CD4-positive, CD25-positive, alpha-beta regulatory T cell (primary cell): ENCODE data around the gene CCSER2. TPM values are rescaled to one million over a fixed set of nuclear protein-coding genes. Genes with fewer than 3 reads are reported as not detected.
"Not testable (repeated sequence)": the region's sequence is repeated elsewhere in the genome, so short reads cannot be mapped to it uniquely, and the experiment has no call there.

Experiments used
- ATAC-seq, 2 donors: fragments of 150-1000 bp; cut with Tn5 transposase; one replicate each; pipeline ENCODE4 v1.10.0; 2021; ENCODE audit warnings: low read depth in 2 of 2, moderate number of reproducible peaks in 2 of 2, moderate library complexity in 1 of 2
- DNase-seq, 3 donors: peaks; one replicate each; pipeline versions ENCODE4 v3.0.0 to v3.0.0-alpha.2; 2012 to 2022; ENCODE audit warnings: mixed read lengths in 1 of 3
- H3K27ac ChIP-seq: one replicate; pipeline ENCODE4 v1.7.0; 2013; ENCODE audit warnings: mild to moderate bottlenecking, low read length; ENCODE audit not compliant: insufficient read depth, poor library complexity, severe bottlenecking
- H3K27me3 ChIP-seq: one replicate; pipeline ENCODE4 v1.7.0; 2013; ENCODE audit warnings: low read length; ENCODE audit not compliant: control insufficient read depth, insufficient read depth
- H3K36me3 ChIP-seq: one replicate; pipeline ENCODE4 v1.7.0; 2013; ENCODE audit warnings: mild to moderate bottlenecking, low read length, moderate library complexity; ENCODE audit not compliant: control insufficient read depth, insufficient read depth
- H3K4me1 ChIP-seq: 2 replicates; pipeline ENCODE4 v1.7.0; 2013; ENCODE audit warnings: mild to moderate bottlenecking, low read length; ENCODE audit not compliant: insufficient read depth, control insufficient read depth, poor library complexity, severe bottlenecking
- H3K4me3 ChIP-seq: one replicate; pipeline ENCODE4 v1.7.0; 2013; ENCODE audit warnings: low read depth, mild to moderate bottlenecking, low read length, moderate library complexity
- H3K9me3 ChIP-seq, 2 experiments: 1 replicate in 1 of 2; 2 replicates in 1 of 2; pipeline ENCODE4 v1.7.0; 2013; ENCODE audit warnings: low read length in 2 of 2, mild to moderate bottlenecking in 1 of 2, moderate library complexity in 1 of 2; ENCODE audit not compliant: control insufficient read depth in 2 of 2
- H3K27ac Mint-ChIP-seq, 3 donors: one replicate each; pipeline ENCODE4 v1.8.0; 2020 to 2022; ENCODE audit warnings: mild to moderate bottlenecking in 3 of 3, mixed read lengths in 3 of 3, moderate library complexity in 2 of 3
- H3K27me3 Mint-ChIP-seq: one replicate; pipeline ENCODE4 v1.8.0; 2022; ENCODE audit warnings: mild to moderate bottlenecking, mixed read lengths
- H3K36me3 Mint-ChIP-seq: one replicate; pipeline ENCODE4 v1.8.0; 2020; ENCODE audit warnings: mixed read lengths
- H3K4me1 Mint-ChIP-seq, 4 donors: one replicate each; pipeline ENCODE4 v1.8.0; 2020 to 2022; ENCODE audit warnings: mixed read lengths in 4 of 4, mild to moderate bottlenecking in 1 of 4
- H3K4me3 Mint-ChIP-seq, 4 donors: one replicate each; pipeline ENCODE4 v1.8.0; 2020 to 2022; ENCODE audit warnings: mild to moderate bottlenecking in 4 of 4, mixed read lengths in 4 of 4, moderate library complexity in 3 of 4
- H3K9me3 Mint-ChIP-seq, 7 donors: one replicate each; pipeline ENCODE4 v1.8.0; 2020 to 2022; ENCODE audit warnings: mixed read lengths in 7 of 7, mild to moderate bottlenecking in 3 of 7, moderate library complexity in 2 of 7
- polyA plus RNA-seq, 4 donors: library from polyadenylated mRNA; unstranded; fragments of 300-500 nt; fragmentation: Illumina TruSeq; gene quantifications; one replicate each; pipeline ENCODE4 v1.2.3, GENCODE V29; 2021
- total RNA-seq: library from RNA; stranded (reverse); gene quantifications from one replicate; pipeline ENCODE4 v1.2.3, GENCODE V29; 2022

Gene CCSER2
- total and polyA plus RNA-seq, 5 donors from 2014 or later = 45.7 to 110 (median 73.8) TPM

DNA sequence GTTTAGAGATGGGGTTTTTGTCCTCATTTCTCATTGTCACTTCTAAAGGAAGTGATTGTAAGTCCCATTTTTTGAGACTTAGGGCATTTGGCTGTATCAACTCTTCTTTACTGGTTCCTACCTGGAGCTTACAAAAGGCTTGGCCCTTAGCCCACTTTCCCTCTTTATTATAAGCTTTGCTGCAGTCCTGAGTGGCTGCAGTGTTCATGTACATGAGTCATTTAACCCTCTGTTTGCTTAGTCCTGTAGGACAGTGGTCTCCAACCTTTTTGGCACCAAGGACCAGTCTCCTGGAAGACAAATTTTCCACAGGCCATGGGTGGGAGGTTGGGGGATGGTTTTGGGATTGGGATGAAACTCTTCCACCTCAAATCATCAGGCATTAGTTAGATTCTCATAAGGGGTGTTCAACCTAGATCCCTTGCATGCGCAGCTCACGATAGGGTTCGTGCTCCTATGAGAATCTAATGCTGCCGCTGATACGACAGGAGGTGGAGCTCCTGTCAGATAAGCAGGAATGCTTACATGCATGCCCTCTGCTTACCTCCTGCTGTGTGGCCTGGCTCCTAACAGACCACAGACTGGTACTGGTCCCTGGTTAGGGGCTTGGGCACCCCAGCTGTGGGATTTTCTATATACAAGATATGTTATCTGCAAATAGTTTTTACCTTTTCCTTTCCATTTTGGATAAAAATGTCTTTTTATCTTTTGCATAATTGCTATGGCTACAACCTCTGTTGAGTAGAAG, 99.7 kb downstream of the CCSER2 start:
- no peak for DNase-seq
- Histone ChIP-seq H3K4me1 (peaks cover 8% of the 10 kb centered on the region), H3K36me3 (peaks cover 20% of the 10 kb centered on the region), H3K27ac (no peak overlapping the region), H3K9me3 (no peaks in the 10 kb centered on the region), H3K27me3 (no peaks in the 10 kb centered on the region), H3K4me3 (no peak overlapping the region)
- peaks cover 0 to under 1% (median 0%) of the 10 kb centered on the region in 7 donors for H3K9me3 Mint-ChIP-seq
- H3K27me3 Mint-ChIP-seq = no peaks in the 10 kb centered on the region
- H3K27ac Mint-ChIP-seq = peak overlapping the region in 1 of 3 donors; percentile 0
- peaks cover 29 to 50% (median 39%) of the 10 kb centered on the region in 4 donors for H3K4me1 Mint-ChIP-seq
- H3K4me3 Mint-ChIP-seq = no peak overlapping the region
- ATAC-seq = no peak
- H3K36me3 Mint-ChIP-seq = peaks cover 16% of the 10 kb centered on the region

DNA sequence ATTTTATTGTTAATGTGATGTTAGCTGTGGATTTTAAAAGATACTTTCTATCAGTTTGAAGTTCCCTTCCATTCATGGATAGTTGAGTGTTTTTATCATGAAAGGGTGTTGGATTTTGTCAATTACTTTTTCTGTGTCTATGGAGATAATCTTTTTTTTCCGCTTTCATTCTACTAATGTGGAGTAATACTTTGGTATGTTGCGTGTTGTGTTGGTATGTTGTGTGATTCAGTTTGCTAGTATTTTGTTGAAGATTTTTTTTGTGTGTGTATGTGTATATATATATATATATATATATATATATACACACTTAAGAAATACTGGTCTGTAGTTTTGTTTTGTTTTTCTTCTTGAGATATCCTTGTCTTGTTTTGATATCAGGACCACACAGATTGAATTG, 100.3 kb downstream of the CCSER2 start:
- no peaks in the 10 kb centered on the region for H3K27me3 Mint-ChIP-seq
- ATAC-seq (no peak), DNase-seq (no peak)
- Histone ChIP-seq H3K4me1 (peaks cover 8% of the 10 kb centered on the region), H3K9me3 (no peaks in the 10 kb centered on the region), H3K27me3 (no peaks in the 10 kb centered on the region), H3K4me3 (no peak overlapping the region), H3K36me3 (peaks cover 14% of the 10 kb centered on the region), H3K27ac (no peak overlapping the region)
- H3K27ac Mint-ChIP-seq = no peak overlapping the region
- H3K36me3 Mint-ChIP-seq = peaks cover 15% of the 10 kb centered on the region
- H3K4me3 Mint-ChIP-seq = no peak overlapping the region
- H3K4me1 Mint-ChIP-seq = peaks cover 28 to 51% (median 38%) of the 10 kb centered on the region in 4 donors
- H3K9me3 Mint-ChIP-seq = no peaks in the 10 kb centered on the region

GRCh38 chr10:84429926-84430520, 101.6 kb downstream of the CCSER2 start:
- Histone ChIP-seq H3K9me3 (no peaks in the 10 kb centered on the region), H3K36me3 (peaks cover 12% of the 10 kb centered on the region), H3K4me1 (peaks cover 2% of the 10 kb centered on the region), H3K4me3 (no peak overlapping the region), H3K27ac (no peak overlapping the region), H3K27me3 (no peaks in the 10 kb centered on the region)
- Mint-ChIP-seq H3K4me1 (peaks cover 22 to 44% (median 36%) of the 10 kb centered on the region in 4 donors), H3K27me3 (no peaks in the 10 kb centered on the region), H3K4me3 (no peak overlapping the region), H3K27ac (no peak overlapping the region), H3K9me3 (no peaks in the 10 kb centered on the region), H3K36me3 (peaks cover 12% of the 10 kb centered on the region)
- peak; percentile 85 to 89 for ATAC-seq
- DNase-seq = peak; percentile 52 to 80 (median 64)

GRCh38 chr10:84432891-84433290, 104.5 kb downstream of the CCSER2 start:
- Histone ChIP-seq H3K4me3 (no peak overlapping the region), H3K36me3 (peaks cover 4% of the 10 kb centered on the region), H3K27ac (no peak overlapping the region), H3K27me3 (no peaks in the 10 kb centered on the region), H3K4me1 (no peaks in the 10 kb centered on the region), H3K9me3 (no peaks in the 10 kb centered on the region)
- Mint-ChIP-seq H3K4me1 (peaks cover 28 to 40% (median 36%) of the 10 kb centered on the region in 4 donors), H3K27me3 (no peaks in the 10 kb centered on the region), H3K9me3 (peaks cover 0 to 1% (median 0%) of the 10 kb centered on the region in 7 donors), H3K27ac (no peak overlapping the region), H3K36me3 (peaks cover 14% of the 10 kb centered on the region), H3K4me3 (no peak overlapping the region)
- no peak for ATAC-seq
- DNase-seq = no peak

DNA sequence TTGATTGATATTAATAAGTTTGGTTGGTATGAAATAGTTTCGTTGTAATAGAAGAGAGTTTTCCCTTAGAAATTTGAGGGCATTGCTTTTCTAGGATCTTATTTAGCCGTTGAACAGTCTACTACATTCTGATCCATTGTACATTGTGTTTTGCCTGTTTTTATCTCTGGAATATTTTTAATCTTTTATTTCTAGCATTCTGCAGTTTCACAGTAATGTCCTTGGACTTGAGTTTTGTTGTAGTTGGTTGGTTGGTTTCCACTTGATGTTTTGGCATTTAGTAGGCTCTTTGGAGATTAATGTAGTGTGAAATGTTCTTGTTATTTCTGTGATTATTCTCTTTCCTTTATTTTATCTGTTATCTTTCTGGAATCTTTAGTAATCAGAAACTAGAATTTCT, 112.4 kb downstream of the CCSER2 start:
- Histone ChIP-seq H3K36me3 (peaks cover 30% of the 10 kb centered on the region), H3K4me1 (no peaks in the 10 kb centered on the region), H3K4me3 (no peak overlapping the region), H3K9me3 (no peaks in the 10 kb centered on the region), H3K27ac (no peak overlapping the region), H3K27me3 (no peaks in the 10 kb centered on the region)
- Mint-ChIP-seq H3K36me3 (peaks cover 36% of the 10 kb centered on the region), H3K4me1 (peaks cover under 1 to 20% (median 9%) of the 10 kb centered on the region in 4 donors), H3K27ac (no peak overlapping the region), H3K9me3 (peaks cover 0 to 6% (median 1%) of the 10 kb centered on the region in 7 donors), H3K27me3 (no peaks in the 10 kb centered on the region), H3K4me3 (no peak overlapping the region)
- ATAC-seq = no peak
- no peak for DNase-seq

DNA sequence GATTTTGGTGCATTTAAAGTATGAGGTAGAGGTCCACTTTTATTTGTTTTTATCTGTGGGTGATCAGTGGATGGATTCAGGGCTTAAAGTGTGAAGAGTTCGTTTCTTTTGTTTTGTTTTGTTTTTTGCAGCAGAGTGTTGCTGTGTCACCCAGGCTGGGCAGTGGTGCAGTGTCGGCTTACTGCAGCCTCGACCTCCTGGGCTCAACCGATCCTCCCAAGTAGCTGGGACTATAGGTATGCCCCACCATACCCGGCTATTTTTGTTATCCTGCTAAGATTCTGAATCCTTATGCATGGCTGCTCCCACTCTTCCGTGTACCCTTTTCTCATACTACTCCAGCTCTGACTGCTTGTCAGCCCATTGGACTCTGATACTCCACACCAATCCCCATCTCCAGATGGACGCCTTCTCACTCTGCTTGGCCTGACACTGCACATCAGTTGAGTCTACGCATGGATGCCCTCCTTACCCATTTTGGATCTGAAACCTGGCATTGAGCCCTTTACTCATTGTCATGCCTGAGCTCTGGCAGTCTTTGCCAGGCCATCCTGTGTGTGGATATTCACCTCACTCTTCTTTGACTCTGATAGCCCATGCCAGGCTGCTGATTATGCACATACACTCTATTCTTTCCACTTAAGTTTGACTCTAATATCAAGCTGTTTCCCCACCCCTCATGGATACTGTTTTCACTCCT, 119.5 kb downstream of the CCSER2 start:
- no peaks in the 10 kb centered on the region for H3K27me3 Mint-ChIP-seq
- no peak overlapping the region for H3K4me3 Mint-ChIP-seq
- no peak overlapping the region for H3K4me3 ChIP-seq
- H3K27ac ChIP-seq = no peak overlapping the region
- ATAC-seq = no peak
- peaks cover 23% of the 10 kb centered on the region for H3K36me3 ChIP-seq
- peaks cover 3 to 16% (median 11%) of the 10 kb centered on the region in 4 donors for H3K4me1 Mint-ChIP-seq
- no peaks in the 10 kb centered on the region for H3K9me3 Mint-ChIP-seq
- no peaks in the 10 kb centered on the region for H3K9me3 ChIP-seq
- DNase-seq = no peak
- peaks cover 28% of the 10 kb centered on the region for H3K36me3 Mint-ChIP-seq
- H3K27ac Mint-ChIP-seq = peak overlapping the region in 1 of 3 donors; percentile 4
- no peaks in the 10 kb centered on the region for H3K27me3 ChIP-seq
- H3K4me1 ChIP-seq = no peaks in the 10 kb centered on the region

- not testable (repeated sequence) for H3K27ac ChIP-seq, H3K4me3 Mint-ChIP-seq, H3K4me3 ChIP-seq, H3K4me1 ChIP-seq, ATAC-seq, H3K27me3 Mint-ChIP-seq, H3K9me3 Mint-ChIP-seq, DNase-seq, H3K27me3 ChIP-seq, H3K9me3 ChIP-seq, H3K27ac Mint-ChIP-seq
- peaks cover 29% of the 10 kb centered on the region for H3K36me3 Mint-ChIP-seq
- peaks cover 3 to 20% (median 11%) of the 10 kb centered on the region in 4 donors for H3K4me1 Mint-ChIP-seq
- H3K36me3 ChIP-seq = peaks cover 18% of the 10 kb centered on the region
Measured at GRCh38 chr10:84449351-84449750, 121.0 kb downstream of the CCSER2 start.
